ENCODE measurements around the gene PTPRM. TPM values are rescaled to one million over a fixed set of nuclear protein-coding genes. Genes with fewer than 3 reads are reported as not detected.
"Not testable (repeated sequence)": the region's sequence is repeated elsewhere in the genome, so short reads cannot be mapped to it uniquely, and the experiment has no call there.

The PTPRM gene
- total and polyA plus RNA-seq, 2 experiments from 2014 or later = 30.9 to 62.8 TPM

DNA sequence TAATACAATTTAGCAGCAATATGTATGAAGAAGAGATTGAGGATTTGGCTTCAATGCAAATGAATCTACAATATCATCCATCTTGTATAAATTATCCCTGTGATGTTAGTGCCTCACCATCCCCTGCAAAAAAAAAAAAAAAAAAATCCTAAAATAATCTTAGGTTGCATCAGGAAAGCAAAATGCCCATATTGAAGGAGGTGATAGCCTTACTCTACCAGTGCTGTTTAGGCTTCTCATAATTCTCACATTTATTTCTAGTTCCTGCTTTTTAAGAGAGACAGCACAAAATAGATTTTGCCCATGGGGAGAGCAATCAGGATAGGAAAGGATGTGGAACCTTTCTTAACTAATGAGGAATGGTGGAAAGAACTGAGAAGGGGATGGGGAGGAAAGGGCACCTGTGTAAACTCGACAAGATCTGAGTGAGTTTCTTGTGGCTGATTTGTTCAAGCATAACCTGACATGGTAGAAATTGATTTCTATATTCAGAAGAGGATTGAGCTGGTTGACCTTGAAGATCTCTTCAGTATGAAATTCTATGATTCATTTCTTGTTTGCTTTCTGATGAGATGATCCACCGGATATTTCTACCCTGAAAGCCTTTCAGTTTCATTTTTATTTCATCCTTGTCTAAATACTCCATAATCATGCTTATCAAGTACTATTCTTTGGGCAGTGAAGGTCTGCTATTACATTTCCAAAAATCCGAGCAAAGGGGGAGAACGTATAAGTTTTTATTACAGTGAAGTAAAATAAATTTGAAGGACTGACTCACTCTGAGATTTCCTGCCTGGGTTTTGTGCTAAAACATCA lies 391.2 kb downstream of the PTPRM start:
- H3K9me3 ChIP-seq (ENCODE audit: low read depth) = no peaks in the 10 kb centered on the region
- no peaks in the 10 kb centered on the region for H3K36me3 ChIP-seq (ENCODE audit: low read depth)
- H4K20me1 ChIP-seq (ENCODE audit: insufficient read depth) = no peaks in the 10 kb centered on the region
- TF ChIP-seq EZH2phosphoT487 (IDR thresholded peaks at IDR 0.05; ENCODE audit: insufficient read depth, low read depth) (no peak), EZH2 (IDR thresholded peaks at IDR 0.05; ENCODE audit: insufficient read depth, poor library complexity, severe bottlenecking) (no peak)
- DNase-seq = peak; percentile 6
- H3K4me1 ChIP-seq (ENCODE audit: insufficient read depth) = peaks cover 11% of the 10 kb centered on the region
- H2AFZ ChIP-seq = no peak overlapping the region
- peak overlapping the region; percentile 19 for H3K4me2 ChIP-seq (ENCODE audit: unreplicated experiment)
- no peak overlapping the region for H3K4me3 ChIP-seq
- H3F3A ChIP-seq (ENCODE audit: insufficient read depth) = no peaks in the 10 kb centered on the region; the same call in 1 of the 2 replicates
- in situ Hi-C loops (cut with MboI) = no loop called here
- H3K9ac ChIP-seq = no peak overlapping the region
- WGBS, 2 experiments (ENCODE audit: low coverage in 1 of 2, low lambda C conversion rate in 2 of 2, missing lambda C conversion rate in 2 of 2) = 71 to 79% methylated on average over 4 of the region's 4 CpGs
- peaks cover 5% of the 10 kb centered on the region; the same call in 1 of the 2 replicates for H3K79me2 ChIP-seq (ENCODE audit: insufficient read depth)
- no peaks in the 10 kb centered on the region for H3K9me2 ChIP-seq (ENCODE audit: insufficient read depth)
- no peak overlapping the region for H3K27ac ChIP-seq
- no peaks in the 10 kb centered on the region for H3K27me3 ChIP-seq (replicated peaks; ENCODE audit: insufficient read depth)

DNA sequence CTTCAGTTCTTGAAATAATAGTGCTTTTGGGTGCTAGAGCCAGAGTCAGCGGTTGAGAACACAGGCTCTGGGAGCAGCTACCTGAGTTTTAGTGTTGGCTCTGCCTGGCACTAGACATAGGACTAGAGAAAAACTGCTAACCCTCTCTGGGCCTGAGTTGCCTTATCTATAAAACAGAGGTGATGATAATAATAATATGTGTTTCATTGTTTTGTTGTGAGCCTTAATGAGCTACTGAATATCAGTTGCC lies 391.7 kb downstream of the PTPRM start:
- in situ Hi-C loops (cut with MboI) = no loop called here
- H2AFZ ChIP-seq = no peak overlapping the region
- H3K4me3 ChIP-seq = no peak overlapping the region
- H3K4me2 ChIP-seq (ENCODE audit: unreplicated experiment) = peak overlapping the region; percentile 19
- no peak overlapping the region for H3K9ac ChIP-seq
- H3K9me3 ChIP-seq (ENCODE audit: low read depth) = no peaks in the 10 kb centered on the region
- H3K4me1 ChIP-seq (ENCODE audit: insufficient read depth) = peaks cover 11% of the 10 kb centered on the region
- TF ChIP-seq EZH2 (IDR thresholded peaks at IDR 0.05; ENCODE audit: insufficient read depth, poor library complexity, severe bottlenecking) = no peak
- TF ChIP-seq EZH2phosphoT487 (IDR thresholded peaks at IDR 0.05; ENCODE audit: insufficient read depth, low read depth) = no peak
- peak; percentile 3 for DNase-seq
- no peaks in the 10 kb centered on the region for H3K9me2 ChIP-seq (ENCODE audit: insufficient read depth)
- H3K79me2 ChIP-seq (ENCODE audit: insufficient read depth) = peaks cover 5% of the 10 kb centered on the region; the same call in 1 of the 2 replicates
- H3K27ac ChIP-seq = no peak overlapping the region
- 96 to 100% methylated on average over 1 of the region's 1 CpG for WGBS, 2 experiments (ENCODE audit: low coverage in 1 of 2, low lambda C conversion rate in 2 of 2, missing lambda C conversion rate in 2 of 2)
- H3K36me3 ChIP-seq (ENCODE audit: low read depth) = no peaks in the 10 kb centered on the region
- no peaks in the 10 kb centered on the region; the same call in 1 of the 2 replicates for H3F3A ChIP-seq (ENCODE audit: insufficient read depth)
- no peaks in the 10 kb centered on the region for H3K27me3 ChIP-seq (replicated peaks; ENCODE audit: insufficient read depth)
- H4K20me1 ChIP-seq (ENCODE audit: insufficient read depth) = no peaks in the 10 kb centered on the region

DNA sequence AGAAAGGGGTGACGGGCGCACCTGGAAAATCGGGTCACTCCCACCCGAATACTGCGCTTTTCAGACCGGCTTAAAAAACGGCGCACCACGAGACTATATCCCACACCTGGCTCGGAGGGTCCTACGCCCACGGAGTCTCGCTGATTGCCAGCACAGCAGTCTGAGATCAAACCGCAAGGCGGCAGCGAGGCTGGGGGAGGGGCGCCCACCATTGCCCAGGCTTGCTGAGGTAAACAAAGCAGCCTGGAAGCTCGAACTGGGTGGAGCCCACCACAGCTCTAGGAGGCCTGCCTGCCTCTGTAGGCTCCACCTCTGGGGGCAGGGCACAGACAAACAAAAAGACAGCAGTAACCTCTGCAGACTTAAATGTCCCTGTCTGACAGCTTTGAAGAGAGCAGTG lies 399.6 kb downstream of the PTPRM start:
- H3K27ac ChIP-seq; H3K27me3 ChIP-seq (replicated peaks; ENCODE audit: insufficient read depth); H3K36me3 ChIP-seq (ENCODE audit: low read depth); H3F3A ChIP-seq (ENCODE audit: insufficient read depth); H3K4me3 ChIP-seq; H3K9me2 ChIP-seq (ENCODE audit: insufficient read depth); H3K4me1 ChIP-seq (ENCODE audit: insufficient read depth); H3K79me2 ChIP-seq (ENCODE audit: insufficient read depth); DNase-seq; H3K9me3 ChIP-seq (ENCODE audit: low read depth); H3K9ac ChIP-seq; H4K20me1 ChIP-seq (ENCODE audit: insufficient read depth); in situ Hi-C loops (cut with MboI); H3K4me2 ChIP-seq (ENCODE audit: unreplicated experiment); H2AFZ ChIP-seq: not testable (repeated sequence)
- 97 to 100% methylated on average over 1 to 5 of the region's 18 CpGs for WGBS, 2 experiments (ENCODE audit: low coverage in 1 of 2, low lambda C conversion rate in 2 of 2, missing lambda C conversion rate in 2 of 2)

DNA sequence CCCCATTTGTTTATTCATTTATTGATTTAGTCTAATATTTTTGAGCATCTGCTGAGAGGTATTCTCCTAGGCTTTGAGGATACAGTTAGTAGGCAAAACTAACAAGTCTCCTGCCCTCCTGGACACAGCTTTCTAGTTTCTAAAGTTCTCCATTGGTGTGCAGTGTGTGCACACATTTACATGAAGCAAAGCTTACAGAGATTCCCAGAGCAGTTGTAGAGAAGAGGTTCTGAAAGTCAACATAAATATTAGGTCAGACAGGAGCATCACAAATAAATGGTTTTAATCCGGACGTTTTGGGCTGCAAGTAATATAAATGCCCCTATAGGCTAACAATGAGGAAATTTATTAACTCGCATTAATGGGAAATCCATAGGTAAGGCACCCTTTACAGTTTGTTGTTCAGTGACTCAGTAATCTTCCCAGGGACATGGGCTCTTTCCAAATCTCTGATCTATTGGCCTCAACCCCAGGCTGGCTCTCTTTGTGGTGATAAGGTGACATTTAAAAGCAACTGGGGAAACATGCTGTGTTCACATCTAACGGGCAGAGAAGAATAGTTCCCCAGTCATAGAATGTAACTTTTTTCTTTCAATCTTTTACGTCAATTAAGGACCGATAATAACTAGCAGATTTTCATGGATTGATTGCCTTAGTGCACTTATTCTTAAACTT lies 407.2 kb downstream of the PTPRM start:
- no peak for DNase-seq
- H3F3A ChIP-seq (ENCODE audit: insufficient read depth) = no peaks in the 10 kb centered on the region
- in situ Hi-C loops (cut with MboI) = no loop called here
- no peaks in the 10 kb centered on the region for H4K20me1 ChIP-seq (ENCODE audit: insufficient read depth)
- H3K4me3 ChIP-seq = no peak overlapping the region
- H3K27ac ChIP-seq = no peak overlapping the region
- H3K79me2 ChIP-seq (ENCODE audit: insufficient read depth) = no peaks in the 10 kb centered on the region
- 98 to 100% methylated on average over 6 of the region's 6 CpGs for WGBS, 2 experiments (ENCODE audit: low coverage in 1 of 2, low lambda C conversion rate in 2 of 2, missing lambda C conversion rate in 2 of 2)
- no peak overlapping the region for H3K4me2 ChIP-seq (ENCODE audit: unreplicated experiment)
- no peak overlapping the region for H2AFZ ChIP-seq
- H3K36me3 ChIP-seq (ENCODE audit: low read depth) = no peaks in the 10 kb centered on the region
- H3K4me1 ChIP-seq (ENCODE audit: insufficient read depth) = no peaks in the 10 kb centered on the region
- no peaks in the 10 kb centered on the region for H3K9me3 ChIP-seq (ENCODE audit: low read depth)
- no peaks in the 10 kb centered on the region for H3K27me3 ChIP-seq (replicated peaks; ENCODE audit: insufficient read depth)
- TF ChIP-seq EZH2 (IDR thresholded peaks at IDR 0.05; ENCODE audit: insufficient read depth, poor library complexity, severe bottlenecking) (no peak), EZH2phosphoT487 (IDR thresholded peaks at IDR 0.05; ENCODE audit: insufficient read depth, low read depth) (no peak)
- H3K9ac ChIP-seq = no peak overlapping the region
- H3K9me2 ChIP-seq (ENCODE audit: insufficient read depth) = no peaks in the 10 kb centered on the region
